GM12865 (cell line): ENCODE measurements around the gene KDM6B.

Experiments
- DNase-seq: peaks from one replicate; pipeline ENCODE4 v3.0.0; 2010; ENCODE audit warnings: low read depth
- H3K4me3 ChIP-seq: 2 replicates; pipeline ENCODE4 v1.5.1; 2011; ENCODE audit warnings: mild to moderate bottlenecking, low read depth, low read length, control low read depth
- CTCF ChIP-seq: IDR thresholded peaks from 2 replicates; pipeline ENCODE4 v1.5.1; 2011; ENCODE audit warnings: low read length, control low read depth, low read depth, inconsistent platforms; ENCODE audit not compliant: insufficient read depth; ENCODE audit errors: missing control alignments

The KDM6B gene

GRCh38 chr17:7849130-7849750, 15.2 kb downstream of the KDM6B start:
- H3K4me3 ChIP-seq, result no peak overlapping the region
- TF ChIP-seq CTCF, result no peak
- no peak for DNase-seq

GRCh38 chr17:7849751-7850504, 15.9 kb downstream of the KDM6B start:
- no peak for DNase-seq
- no peak for TF ChIP-seq CTCF
- no peak overlapping the region for H3K4me3 ChIP-seq

- peak overlapping the region; percentile 36 for H3K4me3 ChIP-seq
- DNase-seq, result no peak
- no peak for TF ChIP-seq CTCF
These were observed 16.9 kb downstream of the KDM6B start for GRCh38 chr17:7850701-7851437.

DNA sequence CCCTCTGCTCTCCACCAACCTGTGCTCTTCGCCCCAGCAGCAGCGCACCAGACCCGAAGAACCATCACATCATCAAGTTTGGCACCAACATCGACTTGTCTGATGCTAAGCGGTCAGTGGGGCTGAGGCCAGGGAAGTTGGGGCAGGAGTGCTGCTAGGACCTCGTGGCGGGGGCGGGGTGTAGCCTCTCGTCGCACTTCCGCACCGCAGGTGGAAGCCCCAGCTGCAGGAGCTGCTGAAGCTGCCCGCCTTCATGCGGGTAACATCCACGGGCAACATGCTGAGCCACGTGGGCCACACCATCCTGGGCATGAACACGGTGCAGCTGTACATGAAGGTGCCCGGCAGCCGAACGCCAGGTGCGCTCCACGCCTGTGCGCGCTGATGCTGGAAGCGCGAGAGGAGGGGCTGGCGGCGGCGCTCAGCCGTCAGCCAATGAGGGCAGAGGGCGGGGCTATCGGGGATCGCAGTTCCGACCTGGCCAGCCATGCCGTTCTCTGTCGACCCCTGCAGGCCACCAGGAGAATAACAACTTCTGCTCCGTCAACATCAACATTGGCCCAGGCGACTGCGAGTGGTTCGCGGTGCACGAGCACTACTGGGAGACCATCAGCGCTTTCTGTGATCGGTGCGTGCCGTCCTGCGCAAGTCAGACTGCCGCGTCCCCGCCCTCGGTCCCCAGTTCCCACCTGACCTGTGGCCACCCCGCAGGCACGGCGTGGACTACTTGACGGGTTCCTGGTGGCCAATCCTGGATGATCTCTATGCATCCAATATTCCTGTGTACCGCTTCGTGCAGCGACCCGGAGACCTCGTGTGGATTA, 17.6 kb downstream of the KDM6B start:
- H3K4me3 ChIP-seq, result peak overlapping the region; percentile 36
- peak; percentile 96 for DNase-seq
- TF ChIP-seq CTCF, result peak; percentile 97

GRCh38 chr17:7852262-7852670, 18.2 kb downstream of the KDM6B start:
- TF ChIP-seq CTCF, result no peak
- no peak for DNase-seq
- no peak overlapping the region for H3K4me3 ChIP-seq

- DNase-seq, result no peak
- TF ChIP-seq CTCF, result no peak
- no peak overlapping the region for H3K4me3 ChIP-seq
These were observed 19.1 kb downstream of the KDM6B start for GRCh38 chr17:7852919-7853690.
